SK-N-MC (cell line): Measurements from ENCODE around the gene PANK2.

Experiments used
- EZH2 ChIP-seq: fragments of 200-600 bp; sonication (generic); IDR thresholded peaks from one replicate; pipeline ENCODE4 v1.6.1; 2017; ENCODE audit warnings: antibody characterized with exemption
- FOXP2 ChIP-seq: optimal IDR thresholded peaks from 2 replicates; pipeline ENCODE3; 2011; ENCODE audit warnings: mild to moderate bottlenecking, moderate library complexity; ENCODE audit not compliant: insufficient read depth; ENCODE audit errors: extremely low read length, control extremely low read depth
- POLR2AphosphoS5 ChIP-seq: IDR thresholded peaks from 2 replicates; pipeline ENCODE4 v1.6.1; 2012; ENCODE audit warnings: mild to moderate bottlenecking, low read depth, low read length, borderline replicate concordance

DNA sequence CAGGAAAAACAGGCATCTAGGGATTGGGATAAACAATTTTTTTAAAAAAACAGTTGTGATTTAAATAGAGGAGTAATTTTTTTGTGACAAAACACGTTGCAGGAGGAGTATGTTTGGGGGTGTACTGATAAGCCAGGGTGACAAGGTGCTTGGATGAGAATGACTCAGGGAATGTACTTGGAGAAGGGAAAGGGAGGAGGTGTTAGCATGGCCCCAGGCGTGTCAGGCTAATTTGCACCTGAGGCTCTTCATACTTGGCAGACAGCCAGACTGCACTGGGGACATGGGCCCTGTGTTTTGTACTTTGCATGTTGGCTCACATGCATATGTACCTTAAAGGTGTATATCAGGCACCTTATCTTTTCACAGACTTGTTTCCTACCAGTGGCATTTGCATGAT is 22.8 kb downstream of the PANK2 start:
- TF ChIP-seq POLR2AphosphoS5 (no peak), EZH2 (no peak), FOXP2 (no peak)
